DMS114 treated with DMSO at 0.1 percent for 48 hours (cell line): Measurements from ENCODE around the gene ZAP70.
"Not testable (repeated sequence)": the region's sequence is repeated elsewhere in the genome, so short reads cannot be mapped to it uniquely, and the experiment has no call there.

ENCODE experiments used
- DNase-seq: peaks from one replicate; lab custom pipeline; 2025; ENCODE audit not compliant: unreplicated experiment; lab: John Stamatoyannopoulos, UW

ZAP70 gene

DNA sequence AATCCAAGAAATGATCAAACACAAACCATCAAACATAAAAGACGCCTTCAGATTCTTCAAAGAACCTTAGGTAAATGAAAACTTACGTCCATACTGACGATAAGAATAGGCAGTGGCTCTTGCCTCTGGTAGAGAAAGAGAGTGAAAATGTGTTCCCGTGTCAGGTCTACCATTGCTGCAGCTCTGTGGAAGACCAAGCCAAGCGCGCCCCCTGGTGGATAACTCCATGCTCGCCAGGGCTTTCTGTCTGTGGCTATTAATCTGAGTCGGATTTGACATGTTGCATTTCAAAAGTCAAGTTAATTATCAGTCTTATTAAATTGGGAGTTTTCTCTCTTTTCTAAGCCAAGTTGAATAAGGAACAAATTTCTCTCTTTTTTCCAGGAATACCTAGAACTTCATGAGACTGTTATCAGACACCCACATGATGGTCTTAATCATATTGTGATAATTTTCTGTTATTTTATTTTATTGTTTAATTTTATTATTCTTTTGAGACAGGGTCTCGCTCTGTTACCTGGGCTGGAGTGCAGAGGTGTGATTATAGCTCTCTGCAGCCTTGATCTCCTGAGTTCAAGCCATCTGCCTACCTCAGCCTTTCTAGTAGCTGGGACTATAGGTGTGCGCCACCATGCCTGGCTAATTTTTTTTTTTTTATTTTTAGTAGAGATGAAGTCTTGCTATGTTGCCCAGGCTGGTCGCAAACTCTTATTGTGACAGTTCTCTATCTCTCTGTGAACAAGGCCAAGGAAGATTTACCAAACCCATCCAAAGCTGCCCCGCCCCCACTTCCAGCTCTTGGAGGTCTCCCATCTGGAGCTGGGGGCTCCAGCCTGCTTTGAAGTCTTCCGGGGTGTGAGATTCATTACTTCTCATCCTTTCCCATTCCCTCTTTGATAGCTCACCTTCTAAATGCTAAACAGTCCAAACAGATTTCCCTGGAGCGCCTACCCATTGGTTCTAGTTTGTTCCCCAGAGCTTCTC, 15.8 kb upstream of the ZAP70 start:
- peak; percentile 81 for DNase-seq

GRCh38 chr2:97698530-97698929, 14.8 kb upstream of the ZAP70 start:
- DNase-seq, result no peak

GRCh38 chr2:97699765-97700444, 13.5 kb upstream of the ZAP70 start:
- DNase-seq, result peak; percentile 61

DNA sequence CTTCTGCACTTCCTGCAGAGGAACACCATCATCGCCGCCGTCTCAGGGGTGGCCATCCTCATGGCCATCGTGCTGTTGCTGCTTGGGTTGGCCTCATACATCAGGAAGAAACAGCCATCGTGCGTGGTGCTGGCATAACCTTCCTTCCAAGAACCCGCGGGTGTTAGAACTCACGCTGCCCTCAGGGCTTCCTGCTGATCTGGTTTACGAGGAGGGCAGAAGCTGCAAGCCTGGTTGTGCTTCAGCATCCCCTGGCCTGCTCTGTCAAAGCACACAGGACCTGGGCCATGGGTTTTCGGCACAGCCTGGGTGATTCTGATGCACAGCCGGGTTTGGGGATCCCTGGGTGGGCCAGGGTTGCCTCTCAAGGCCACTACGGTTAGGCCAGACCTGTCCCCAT, 12.2 kb upstream of the ZAP70 start:
- no peak for DNase-seq

GRCh38 chr2:97701851-97702465, 11.4 kb upstream of the ZAP70 start:
- no peak for DNase-seq

GRCh38 chr2:97702731-97703470, 10.5 kb upstream of the ZAP70 start:
- no peak for DNase-seq

GRCh38 chr2:97703741-97704140, 9.6 kb upstream of the ZAP70 start:
- DNase-seq, result no peak

- DNase-seq, result no peak
These were observed 8.4 kb upstream of the ZAP70 start for GRCh38 chr2:97704989-97705388.

DNA sequence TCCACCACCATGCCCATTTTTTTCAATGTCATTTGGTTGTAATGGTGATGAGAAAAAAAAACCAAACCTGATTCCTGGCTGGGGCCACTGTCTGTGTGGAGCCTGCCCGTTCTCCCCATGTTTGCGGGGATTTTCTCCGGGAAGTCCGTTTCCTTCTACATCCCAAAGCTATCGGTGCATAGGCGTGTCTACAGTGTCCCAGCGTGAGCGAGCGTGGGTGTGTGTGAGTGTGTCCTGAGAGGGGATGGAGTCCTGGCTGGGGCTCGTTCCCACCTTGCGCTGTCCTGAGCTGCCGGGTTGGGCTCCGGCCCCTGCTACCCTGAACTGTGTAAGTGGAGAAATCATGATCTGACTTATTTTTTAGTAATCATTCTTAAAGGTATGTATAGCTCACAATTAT, 7.3 kb upstream of the ZAP70 start:
- no peak for DNase-seq

DNA sequence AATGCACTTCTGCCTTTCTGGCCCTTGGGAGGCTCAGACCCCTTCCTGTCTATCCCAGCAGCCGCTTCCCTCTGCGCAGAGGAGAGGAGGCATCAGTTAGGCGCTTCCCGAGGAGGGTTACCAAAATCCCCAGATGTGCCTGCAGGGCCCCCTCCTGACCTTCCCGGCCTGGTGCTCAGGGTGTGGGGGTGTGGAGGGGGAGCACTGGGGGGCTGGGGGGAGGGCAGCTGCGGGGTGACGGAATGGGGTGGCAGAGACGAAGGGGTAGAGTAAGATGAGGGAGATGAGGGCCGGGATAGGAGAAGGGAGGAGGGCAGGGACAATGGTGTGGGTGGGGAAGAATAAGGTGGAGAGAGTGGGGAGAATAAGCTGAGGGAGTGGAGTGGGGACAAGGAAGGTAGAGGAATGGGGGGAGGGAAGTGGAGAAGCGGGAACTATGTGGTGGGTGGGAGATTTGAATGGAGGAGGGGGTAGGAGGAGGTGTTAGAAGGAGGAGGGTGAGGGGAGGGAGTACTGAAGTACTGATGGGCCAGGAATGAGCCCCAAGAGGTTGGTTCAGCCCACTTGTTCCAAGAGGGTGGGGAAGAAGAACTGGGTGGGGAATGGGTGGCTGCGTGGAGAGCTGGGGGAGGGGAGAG, 6.5 kb upstream of the ZAP70 start:
- DNase-seq, result no peak

DNA sequence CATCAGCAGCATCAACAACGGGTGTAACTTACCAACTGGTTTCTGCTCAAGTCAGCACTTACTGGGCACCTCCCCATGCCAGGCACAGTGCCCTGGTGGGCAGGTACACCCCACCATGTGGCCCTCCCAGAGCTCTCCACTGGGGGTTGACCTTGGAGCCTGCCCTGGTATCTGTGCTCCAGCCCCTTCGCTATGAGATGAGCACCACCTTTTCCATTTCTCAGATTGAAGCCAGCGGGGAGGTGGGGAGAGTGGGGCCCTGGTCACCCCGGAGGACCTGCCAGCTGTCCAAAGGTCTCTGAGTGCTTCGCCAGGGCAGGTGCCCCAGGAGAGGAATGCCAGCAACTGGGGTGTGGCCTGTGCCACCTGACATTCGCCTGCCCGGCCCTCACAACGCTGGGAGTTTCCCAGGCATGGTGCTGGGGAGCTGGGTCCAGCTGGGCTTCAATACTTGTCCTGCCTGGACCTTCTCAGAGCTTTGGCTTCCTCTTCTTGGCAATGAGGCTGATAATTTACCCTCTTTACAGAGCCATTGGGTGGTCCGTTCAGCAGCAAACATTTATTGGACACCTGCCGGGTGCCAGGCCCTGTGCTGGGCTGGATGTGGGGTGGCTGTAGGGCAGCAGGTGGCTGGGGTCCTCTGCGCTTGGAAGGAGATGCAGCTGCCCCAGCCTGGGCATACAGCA, 5.9 kb upstream of the ZAP70 start:
- no peak for DNase-seq

- no peak for DNase-seq
These were observed 5.4 kb upstream of the ZAP70 start for GRCh38 chr2:97708048-97708380.

DNA sequence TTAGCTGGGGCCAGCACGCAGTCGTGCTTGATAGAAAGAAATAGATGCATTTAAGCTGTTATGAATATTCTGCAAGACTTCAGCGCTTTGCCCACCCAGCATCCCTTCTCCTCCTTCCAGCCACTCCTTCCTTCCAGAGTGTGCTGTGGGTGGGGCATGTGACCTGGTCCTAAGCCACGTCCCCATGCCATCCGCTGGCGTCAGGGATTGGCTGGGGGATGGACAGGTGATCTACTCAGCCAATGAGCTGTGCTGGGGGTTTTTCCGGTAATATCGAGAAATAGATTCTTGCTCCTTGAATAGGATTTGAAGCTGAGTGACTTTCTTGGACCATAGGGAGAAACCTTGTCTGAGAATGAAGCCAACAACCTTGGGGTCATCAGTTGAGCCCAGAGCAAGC, 4.8 kb upstream of the ZAP70 start:
- no peak for DNase-seq

GRCh38 chr2:97711394-97711711, 2.0 kb upstream of the ZAP70 start:
- DNase-seq, result no peak

DNA sequence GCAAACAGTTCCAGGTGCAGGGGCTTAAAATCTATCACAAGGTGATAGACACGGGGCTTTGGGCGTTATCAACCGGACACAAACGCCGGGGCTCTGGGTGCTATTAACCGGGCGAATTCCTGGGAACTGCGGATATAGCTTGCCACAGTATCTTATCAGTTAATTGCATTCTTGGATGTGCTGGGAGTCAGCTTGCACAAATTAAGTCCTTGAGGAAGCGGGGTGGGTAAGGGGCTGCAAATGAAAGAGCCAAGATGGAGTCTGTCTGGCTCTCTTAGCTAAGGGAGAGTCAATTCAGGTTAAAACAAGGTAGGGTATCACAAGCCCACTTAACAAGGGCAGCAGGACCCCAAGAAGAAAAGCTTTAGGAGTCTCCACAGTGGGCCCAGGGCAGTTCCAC, 1.2 kb upstream of the ZAP70 start:
- not testable (repeated sequence) for DNase-seq

GRCh38 chr2:97712693-97713295, 582 bp upstream of the ZAP70 start:
- no peak for DNase-seq

- DNase-seq, result no peak
These were observed 941 bp downstream of the ZAP70 start for GRCh38 chr2:97714084-97714949.

GRCh38 chr2:97714950-97715652, 1.7 kb downstream of the ZAP70 start:
- DNase-seq, result no peak
